ENCODE measurements around the gene ZNF638. TPM values are rescaled to one million over a fixed set of nuclear protein-coding genes. Genes with fewer than 3 reads are reported as not detected.

The ZNF638 gene
- total and polyA plus RNA-seq, 9 of the 15 experiments (the other 6 are each of a cell fraction or from before 2014, with no cell fraction given), result 53.3 to 165 (median 98.8) TPM

- no peak for FAIRE-seq
These were observed 49.6 kb upstream of the ZNF638 start for GRCh38 chr2:71281950-71282349.

More at GRCh38 chr2:71281950-71282349, 49.6 kb upstream of the ZNF638 start:
- in situ Hi-C loops (cut with MboI) (no loop called here), intact Hi-C loops (cut with micrococcal nuclease) (no loop called here)
- no peak overlapping the region for H3K9ac ChIP-seq (ENCODE audit: insufficient read depth in 1 of 2, low read depth in 2 of 2, low read length in 2 of 2)
- no TSS peak for BruUV-seq (replicated peaks)
- no peak for DNase-seq (ENCODE audit: extremely low read depth in 1 of 4, low spot score in 3 of 4)
- no peak overlapping the region for H3K27ac ChIP-seq (ENCODE audit: extremely low read depth, low read depth, low read length)
- peaks cover 0 to 1% of the 10 kb centered on the region in 2 experiments; a peak in 2 of 5 replicates for H3K4me1 ChIP-seq (replicated peaks in 1 of 2; ENCODE audit: control insufficient read depth in 2 of 2, insufficient read depth in 2 of 2, low read length in 2 of 2)
- no peaks in the 10 kb centered on the region for H3K79me2 ChIP-seq (ENCODE audit: control insufficient read depth, insufficient read depth, low read length)
- H3K9me1 ChIP-seq (ENCODE audit: control insufficient read depth, insufficient read depth, low read length), result no peaks in the 10 kb centered on the region
- H4K20me1 ChIP-seq (replicated peaks; ENCODE audit: control insufficient read depth, insufficient read depth, low read length), result no peaks in the 10 kb centered on the region
- H3K4me3 ChIP-seq, result no peak overlapping the region
- peaks cover 7 to 14% of the 10 kb centered on the region in 2 experiments for H3K27me3 ChIP-seq (ENCODE audit: control insufficient read depth in 2 of 2, insufficient read depth in 2 of 2, low read length in 2 of 2)
- WGBS (ENCODE audit: insufficient coverage, low coverage, missing lambda C conversion rate), result 2% methylated on average over 4 of the region's 4 CpGs
- H3K9me3 ChIP-seq (replicated peaks; ENCODE audit: control insufficient read depth, insufficient read depth, low read depth, low read length), result no peaks in the 10 kb centered on the region
- ChIA-PET POLR2A (no interaction called here), CTCF (ENCODE audit: low intra/inter-chr PET ratio) (no interaction called here)
- TF ChIP-seq CCAR2 (IDR thresholded peaks at IDR 0.05; ENCODE audit: low read depth, low read length) (no peak), NFYB (IDR thresholded peaks at IDR 0.05; ENCODE audit: extremely low read depth, insufficient read length) (no peak), TARDBP (IDR thresholded peaks at IDR 0.05) (no peak), CBFA2T2 (conservative IDR thresholded peaks at IDR 0.05) (no peak), NFXL1 (CRISPR knock-in tag; IDR thresholded peaks at IDR 0.05) (no peak), TSHZ1 (CRISPR knock-in tag; IDR thresholded peaks at IDR 0.05) (no peak), PCBP1 (IDR thresholded peaks at IDR 0.05; ENCODE audit: low read depth, low read length, poor library complexity, severe bottlenecking) (no peak), STAG1 (CRISPR knock-in tag; IDR thresholded peaks at IDR 0.05; ENCODE audit: borderline replicate concordance) (no peak), CEBPG (CRISPR knock-in tag; IDR thresholded peaks at IDR 0.05) (no peak), CEBPG (tag; conservative IDR thresholded peaks at IDR 0.05 in 1 of 2, IDR thresholded peaks at IDR 0.05 in 1 of 2) (no peak), ZC3H11A (IDR thresholded peaks at IDR 0.05; ENCODE audit: low read depth, low read length) (no peak), GTF2A2 (tag; IDR thresholded peaks at IDR 0.05) (no peak), ZC3H4 (CRISPR knock-in tag; IDR thresholded peaks at IDR 0.05; ENCODE audit: borderline replicate concordance) (no peak), KDM5B (IDR thresholded peaks at IDR 0.05; ENCODE audit: insufficient replicate concordance, low read depth, low read length) (no peak), ZNF75A (CRISPR knock-in tag; IDR thresholded peaks at IDR 0.05) (no peak), RFX7 (CRISPR knock-in tag; IDR thresholded peaks at IDR 0.05) (no peak)
- TF ChIP-seq, protein P1, sequence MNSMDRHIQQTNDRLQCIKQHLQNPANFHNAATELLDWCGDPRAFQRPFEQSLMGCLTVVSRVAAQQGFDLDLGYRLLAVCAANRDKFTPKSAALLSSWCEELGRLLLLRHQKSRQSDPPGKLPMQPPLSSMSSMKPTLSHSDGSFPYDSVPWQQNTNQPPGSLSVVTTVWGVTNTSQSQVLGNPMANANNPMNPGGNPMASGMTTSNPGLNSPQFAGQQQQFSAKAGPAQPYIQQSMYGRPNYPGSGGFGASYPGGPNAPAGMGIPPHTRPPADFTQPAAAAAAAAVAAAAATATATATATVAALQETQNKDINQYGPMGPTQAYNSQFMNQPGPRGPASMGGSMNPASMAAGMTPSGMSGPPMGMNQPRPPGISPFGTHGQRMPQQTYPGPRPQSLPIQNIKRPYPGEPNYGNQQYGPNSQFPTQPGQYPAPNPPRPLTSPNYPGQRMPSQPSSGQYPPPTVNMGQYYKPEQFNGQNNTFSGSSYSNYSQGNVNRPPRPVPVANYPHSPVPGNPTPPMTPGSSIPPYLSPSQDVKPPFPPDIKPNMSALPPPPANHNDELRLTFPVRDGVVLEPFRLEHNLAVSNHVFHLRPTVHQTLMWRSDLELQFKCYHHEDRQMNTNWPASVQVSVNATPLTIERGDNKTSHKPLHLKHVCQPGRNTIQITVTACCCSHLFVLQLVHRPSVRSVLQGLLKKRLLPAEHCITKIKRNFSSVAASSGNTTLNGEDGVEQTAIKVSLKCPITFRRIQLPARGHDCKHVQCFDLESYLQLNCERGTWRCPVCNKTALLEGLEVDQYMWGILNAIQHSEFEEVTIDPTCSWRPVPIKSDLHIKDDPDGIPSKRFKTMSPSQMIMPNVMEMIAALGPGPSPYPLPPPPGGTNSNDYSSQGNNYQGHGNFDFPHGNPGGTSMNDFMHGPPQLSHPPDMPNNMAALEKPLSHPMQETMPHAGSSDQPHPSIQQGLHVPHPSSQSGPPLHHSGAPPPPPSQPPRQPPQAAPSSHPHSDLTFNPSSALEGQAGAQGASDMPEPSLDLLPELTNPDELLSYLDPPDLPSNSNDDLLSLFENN (IDR thresholded peaks at IDR 0.05; ENCODE audit: low read depth in 2 of 2, low read length in 2 of 2), result no peak
- no peak overlapping the region for H3K4me2 ChIP-seq (ENCODE audit: insufficient read depth, low read length)
- no peak for ATAC-seq
- no peaks in the 10 kb centered on the region for H3K36me3 ChIP-seq (ENCODE audit: control insufficient read depth, insufficient read depth, low read length)
- no peak overlapping the region for H2AFZ ChIP-seq (ENCODE audit: low read depth, low read length)

All from K562 (cell line).